HFFc6 (cell line): Measurements from ENCODE around the gene SLC66A3. TPM values are rescaled to one million over a fixed set of nuclear protein-coding genes. Genes with fewer than 3 reads are reported as not detected.

Experiments
- DNase-seq: peaks from one replicate; pipeline ENCODE4 v3.0.0-alpha.2; 2018
- H3K27ac Mint-ChIP-seq: 2 replicates; pipeline ENCODE4 v1.8.0; 2020; ENCODE audit warnings: mild to moderate bottlenecking, mixed read lengths
- H3K27me3 Mint-ChIP-seq: 2 replicates; pipeline ENCODE4 v1.8.0; 2021; ENCODE audit warnings: mild to moderate bottlenecking, moderate library complexity, mixed read lengths; ENCODE audit not compliant: insufficient read depth
- H3K36me3 Mint-ChIP-seq: 2 replicates; pipeline ENCODE4 v1.8.0; 2021; ENCODE audit warnings: low read depth, mixed read lengths
- H3K4me1 Mint-ChIP-seq: 2 replicates; pipeline ENCODE4 v1.8.0; 2020; ENCODE audit warnings: low read depth, mixed read lengths
- H3K4me3 Mint-ChIP-seq: 2 replicates; pipeline ENCODE4 v1.8.0; 2020; ENCODE audit warnings: mild to moderate bottlenecking, moderate library complexity, mixed read lengths
- H3K9me3 Mint-ChIP-seq: 2 replicates; pipeline ENCODE4 v1.8.0; 2020; ENCODE audit warnings: mild to moderate bottlenecking, mixed read lengths
- total RNA-seq, 6 experiments: library from RNA; stranded (reverse); fragmentation: NEBNext Ultra II Directional; extraction: Animal tissue kit (Norgen Biotek cat#: 25700); gene quantifications; 2 replicates in 1 of 6; 3 replicates in 5 of 6; pipeline ENCODE4 v1.2.3, GENCODE V29; 2021
- TF ChIP-seq, protein P1 (sequence below): fragments of 200-600 bp; sonication (generic); IDR thresholded peaks from 2 replicates; pipeline ENCODE4 v1.5.0; 2021; ENCODE audit warnings: antibody characterized with exemption, mild to moderate bottlenecking

Gene SLC66A3
- total RNA-seq, 6 experiments from 2014 or later: 11.4 to 17.4 (median 13.0) TPM

DNA sequence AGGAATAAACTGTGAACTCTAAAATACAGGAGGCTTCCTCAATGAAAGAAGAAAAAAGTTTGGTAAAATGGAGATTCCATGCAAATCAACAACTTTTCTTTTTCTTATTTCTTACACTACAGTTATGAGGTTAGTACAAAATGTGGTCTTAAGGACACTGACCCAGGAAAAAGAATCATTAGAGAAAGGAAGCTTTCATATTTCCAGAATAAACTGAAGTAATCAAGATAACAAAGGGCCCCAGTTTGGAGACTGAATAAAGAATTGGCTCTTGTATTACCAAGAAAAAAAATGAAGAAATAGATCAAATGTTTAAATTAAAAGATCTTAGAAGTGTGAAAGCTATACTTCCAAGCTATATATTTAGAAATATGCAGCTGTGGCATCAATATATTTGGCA, 72.3 kb downstream of the SLC66A3 start:
- no peaks in the 10 kb centered on the region for H3K4me1 Mint-ChIP-seq
- no peaks in the 10 kb centered on the region for H3K9me3 Mint-ChIP-seq
- no peak overlapping the region for H3K27ac Mint-ChIP-seq
- H3K36me3 Mint-ChIP-seq: 0 out of 2 replicates have a peak, but pooled peaks cover 10% of the 10 kb centered on the region
- DNase-seq: no peak
- TF ChIP-seq, protein P1, sequence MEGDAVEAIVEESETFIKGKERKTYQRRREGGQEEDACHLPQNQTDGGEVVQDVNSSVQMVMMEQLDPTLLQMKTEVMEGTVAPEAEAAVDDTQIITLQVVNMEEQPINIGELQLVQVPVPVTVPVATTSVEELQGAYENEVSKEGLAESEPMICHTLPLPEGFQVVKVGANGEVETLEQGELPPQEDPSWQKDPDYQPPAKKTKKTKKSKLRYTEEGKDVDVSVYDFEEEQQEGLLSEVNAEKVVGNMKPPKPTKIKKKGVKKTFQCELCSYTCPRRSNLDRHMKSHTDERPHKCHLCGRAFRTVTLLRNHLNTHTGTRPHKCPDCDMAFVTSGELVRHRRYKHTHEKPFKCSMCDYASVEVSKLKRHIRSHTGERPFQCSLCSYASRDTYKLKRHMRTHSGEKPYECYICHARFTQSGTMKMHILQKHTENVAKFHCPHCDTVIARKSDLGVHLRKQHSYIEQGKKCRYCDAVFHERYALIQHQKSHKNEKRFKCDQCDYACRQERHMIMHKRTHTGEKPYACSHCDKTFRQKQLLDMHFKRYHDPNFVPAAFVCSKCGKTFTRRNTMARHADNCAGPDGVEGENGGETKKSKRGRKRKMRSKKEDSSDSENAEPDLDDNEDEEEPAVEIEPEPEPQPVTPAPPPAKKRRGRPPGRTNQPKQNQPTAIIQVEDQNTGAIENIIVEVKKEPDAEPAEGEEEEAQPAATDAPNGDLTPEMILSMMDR: no peak
- no peak overlapping the region for H3K4me3 Mint-ChIP-seq
- no peaks in the 10 kb centered on the region for H3K27me3 Mint-ChIP-seq

Other genes starting within 250 kb of the SLC66A3 start
- under 1 TPM in 3 of 6 experiments, not detected in 3; 0.14 to 0.26 (median 0.18) TPM for gene KCNF1, start 243.5 kb upstream of the SLC66A3 start, total RNA-seq
- gene ROCK2, start 189.2 kb downstream of the SLC66A3 start, total RNA-seq: 10 to 100 TPM; 41.6 to 54.3 (median 51.7) TPM